ENCODE data around the gene SLC16A10.

- no peak for TF ChIP-seq POLR2A (IDR thresholded peaks at IDR 0.05; ENCODE audit: low read depth, low read length)
- TF ChIP-seq POLR2AphosphoS5 (IDR thresholded peaks at IDR 0.05; ENCODE audit: low read depth, low read length), result no peak
- TF ChIP-seq TAF1 (IDR thresholded peaks at IDR 0.05; ENCODE audit: borderline replicate concordance, low read depth, low read length), result no peak
These were observed 11.1 kb upstream of the SLC16A10 start for GRCh38 chr6:111076024-111076695.

Measured in GM12892 (cell line).